Middle frontal gyrus (tissue), 1 donor: ENCODE data around the gene FTCD.
"Not testable (repeated sequence)": the region's sequence is repeated elsewhere in the genome, so short reads cannot be mapped to it uniquely, and the experiment has no call there.

Experiments used
- DNase-seq: peaks from one replicate; pipeline ENCODE4 v3.0.0-alpha.2; 2015; ENCODE audit warnings: low spot score; ENCODE audit errors: extremely low spot score

FTCD gene

DNA sequence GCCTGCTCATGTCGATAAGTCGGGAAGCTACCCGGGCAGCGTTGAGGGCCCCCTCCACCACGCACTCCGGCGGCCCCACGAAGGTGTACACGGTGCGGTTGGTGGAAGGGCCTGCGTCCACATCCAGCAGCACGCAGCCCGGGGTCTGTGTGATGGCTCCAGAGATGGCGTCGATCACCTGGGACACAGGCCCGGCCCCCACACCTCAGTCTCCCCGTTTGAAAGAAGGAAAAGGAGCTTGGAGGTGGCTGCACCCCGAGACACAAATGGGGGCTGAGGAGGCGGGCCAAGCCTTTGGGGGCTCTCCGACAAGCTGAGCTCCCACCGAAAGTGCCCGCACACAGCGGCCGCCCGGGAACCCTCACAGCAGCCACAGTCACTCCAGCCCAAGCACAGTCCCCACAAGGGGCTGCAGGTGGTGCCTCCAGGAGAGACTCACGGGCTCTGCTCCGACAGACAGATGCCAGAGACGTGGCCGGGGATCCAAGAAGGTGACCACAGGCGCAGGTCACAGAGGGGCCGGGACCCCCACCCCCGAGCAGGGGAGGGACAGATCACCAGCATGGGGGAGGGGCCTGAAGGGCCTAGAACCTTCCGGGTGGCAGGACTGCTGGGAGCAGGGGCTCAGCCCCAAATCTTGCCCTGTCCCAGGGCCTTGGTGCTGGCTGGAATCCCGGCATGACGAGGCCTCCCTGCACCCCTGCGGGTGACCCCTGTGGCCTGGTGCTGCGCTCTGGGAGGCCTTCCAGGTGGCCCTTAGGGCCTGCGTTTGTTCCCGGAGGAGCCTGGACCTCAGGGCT lies 1.0 kb downstream of the FTCD start:
- no peak for DNase-seq

DNA sequence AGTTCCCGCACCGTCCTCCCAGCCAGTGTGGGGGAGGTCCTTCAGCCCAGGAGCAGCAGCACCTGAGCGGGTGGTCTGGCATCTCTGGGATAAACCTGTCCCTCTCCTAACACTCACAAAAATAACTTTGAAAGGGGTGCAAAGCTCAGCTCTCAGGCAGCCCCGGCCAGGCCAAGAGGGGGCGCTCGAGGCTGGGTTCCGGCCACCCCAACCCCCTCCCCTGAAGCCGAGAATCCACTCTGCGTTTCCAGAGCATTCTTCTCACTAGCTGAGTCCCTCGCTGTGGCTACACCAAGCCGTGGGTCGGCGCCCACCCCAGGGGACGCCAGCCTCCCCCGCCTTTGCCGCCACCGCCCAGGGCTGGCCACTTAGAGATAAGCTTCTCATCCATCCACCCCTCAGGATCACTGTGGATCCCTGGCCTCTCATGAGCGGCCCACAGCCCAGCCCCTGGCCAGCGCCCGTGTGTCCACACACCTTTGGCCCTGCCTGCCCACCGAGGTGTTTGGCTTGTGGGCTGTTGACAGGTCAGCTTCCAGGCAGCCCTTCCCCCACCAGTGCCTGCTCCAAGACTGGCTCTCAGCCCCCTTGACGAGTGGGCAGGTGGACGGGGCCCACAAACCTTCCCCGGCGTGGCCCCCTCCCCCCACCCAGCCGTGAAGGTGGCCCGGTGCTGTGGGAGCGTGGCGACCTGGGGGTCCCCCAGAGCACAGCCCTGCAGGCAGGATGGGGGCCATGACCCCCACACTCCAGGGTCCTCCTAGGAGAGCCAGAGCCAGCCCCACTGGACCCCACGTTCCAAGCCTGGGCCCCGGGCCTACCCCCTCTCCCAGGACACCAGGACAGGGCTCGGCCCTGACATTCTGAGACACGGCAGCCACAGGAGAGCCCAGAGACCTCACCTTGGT lies 1.9 kb downstream of the FTCD start:
- DNase-seq = no peak

DNA sequence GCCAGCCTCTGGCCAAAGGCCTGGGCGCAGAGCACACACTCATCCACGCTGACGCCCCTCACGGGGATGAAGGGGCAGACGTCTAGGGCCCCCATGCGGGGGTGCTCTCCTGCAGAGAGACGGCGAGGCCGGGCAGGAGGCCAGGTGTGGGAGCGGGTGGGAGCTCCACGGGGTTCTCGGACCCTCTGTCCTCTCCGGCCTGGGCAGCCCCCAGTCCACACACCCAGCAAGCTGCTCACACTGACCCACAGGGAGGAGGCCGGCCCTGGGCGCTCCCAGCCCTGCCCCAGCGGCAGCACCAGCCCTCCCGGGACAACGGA lies 2.5 kb downstream of the FTCD start:
- DNase-seq = no peak

DNA sequence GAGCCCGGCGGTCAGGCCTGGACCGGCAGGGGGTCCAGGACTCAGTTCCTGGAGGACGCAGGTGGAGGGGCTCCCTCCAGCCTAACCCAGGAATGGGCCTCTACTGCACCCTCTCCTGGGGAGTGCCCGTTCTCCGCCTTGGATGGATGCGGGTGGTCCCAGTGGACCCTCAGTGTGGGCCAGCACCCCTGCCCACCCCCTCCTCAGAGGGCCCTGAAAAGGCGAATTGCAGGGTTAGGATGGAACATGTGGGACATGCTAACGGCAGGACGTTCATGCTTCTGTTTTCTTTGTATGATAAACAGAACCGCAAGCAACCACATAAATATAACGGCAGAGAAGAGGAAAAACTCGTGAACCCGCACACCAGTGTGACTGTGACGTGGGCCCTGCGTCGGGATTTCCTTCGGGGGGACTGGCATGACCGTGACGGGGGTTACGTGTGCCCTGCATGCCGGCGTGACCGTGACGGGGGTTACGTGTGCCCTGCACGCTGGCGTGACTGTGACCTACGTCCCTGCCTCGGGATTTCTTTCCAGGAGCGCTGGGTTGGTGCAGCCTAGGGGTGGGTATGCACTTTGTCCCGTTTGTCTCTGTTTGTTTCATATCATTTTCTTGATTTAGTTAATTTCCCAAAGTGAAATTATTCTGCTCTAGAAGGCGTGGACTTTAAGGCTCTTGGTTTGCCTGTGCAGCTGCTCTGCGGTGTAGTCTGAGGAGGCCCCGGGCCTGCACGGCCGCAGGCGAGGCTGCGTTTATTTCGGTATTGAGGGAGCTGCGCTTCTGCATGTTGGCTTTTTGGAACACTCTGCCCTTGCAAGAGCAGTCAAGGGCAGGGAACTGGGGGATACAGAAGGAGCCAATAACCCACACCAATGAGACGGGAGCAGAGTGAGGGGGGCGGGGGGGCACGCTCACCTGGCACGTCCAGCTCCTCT lies 3.1 kb downstream of the FTCD start:
- DNase-seq = no peak

DNA sequence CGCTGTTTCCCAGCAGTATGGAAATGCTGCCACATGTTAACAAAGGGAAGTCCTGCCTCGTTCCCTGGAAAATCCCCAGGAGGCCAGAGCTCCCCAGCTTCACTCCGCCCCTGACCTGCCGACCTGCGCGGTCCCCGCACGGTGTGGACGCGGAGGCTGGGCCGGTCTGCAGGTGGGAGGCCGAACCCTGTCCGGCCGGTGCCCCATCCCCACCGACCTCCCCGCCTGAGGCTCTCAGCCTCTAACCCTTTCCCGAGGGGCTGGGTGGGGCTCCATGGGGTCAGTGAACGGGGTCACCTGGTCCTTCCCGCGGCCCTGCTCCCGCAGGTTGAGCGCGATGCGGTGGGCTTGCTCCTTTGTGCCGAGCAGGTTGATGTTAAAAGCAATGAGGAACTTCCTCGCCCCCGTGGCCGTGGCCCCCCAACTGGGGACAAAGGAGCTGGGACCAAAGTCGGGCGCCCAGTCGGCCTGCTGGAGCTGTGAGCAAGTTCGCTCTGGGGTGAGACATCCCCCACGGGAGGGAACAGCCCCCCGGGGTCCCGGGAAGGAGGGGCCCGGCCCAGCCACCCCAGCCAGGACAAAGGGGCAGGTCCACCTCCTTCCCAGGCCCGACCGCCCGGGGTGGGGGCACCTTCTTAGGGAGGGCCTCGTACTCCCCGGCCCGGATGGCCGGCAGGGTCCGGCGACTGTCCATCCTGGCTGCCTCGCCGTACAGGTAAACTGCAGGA lies 4.0 kb downstream of the FTCD start:
- DNase-seq = no peak

DNA sequence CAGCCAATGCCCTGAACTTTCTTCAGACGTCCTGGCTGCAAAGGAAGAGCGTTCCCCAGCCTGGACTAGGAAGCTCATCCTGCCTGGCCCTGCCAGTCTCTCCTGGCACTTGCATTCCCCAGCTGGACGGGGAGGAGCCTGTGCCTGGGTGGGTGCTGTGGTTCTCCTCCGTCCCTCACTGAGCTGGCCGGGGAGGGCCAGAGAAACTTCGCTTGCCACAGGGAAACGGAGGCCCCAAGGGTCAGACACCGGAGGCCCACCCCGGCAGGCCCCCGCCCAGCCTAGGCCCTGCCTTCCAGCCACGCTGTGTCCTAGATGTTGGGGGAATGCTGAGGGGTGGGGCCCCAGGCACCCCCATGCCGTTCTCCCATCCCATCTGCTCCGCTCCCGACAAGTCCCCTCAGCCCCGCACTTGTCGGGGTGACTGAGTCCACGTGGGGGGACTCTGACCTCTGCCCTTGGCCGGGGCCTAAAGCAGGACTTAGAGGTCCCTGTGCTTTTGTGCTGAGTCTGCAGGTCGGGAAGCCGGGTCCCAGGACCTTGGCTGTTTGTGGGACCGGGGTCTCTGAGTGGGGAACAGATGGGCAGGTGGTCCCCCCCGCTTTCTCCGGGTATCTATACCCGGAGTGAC lies 4.8 kb downstream of the FTCD start:
- DNase-seq = no peak

DNA sequence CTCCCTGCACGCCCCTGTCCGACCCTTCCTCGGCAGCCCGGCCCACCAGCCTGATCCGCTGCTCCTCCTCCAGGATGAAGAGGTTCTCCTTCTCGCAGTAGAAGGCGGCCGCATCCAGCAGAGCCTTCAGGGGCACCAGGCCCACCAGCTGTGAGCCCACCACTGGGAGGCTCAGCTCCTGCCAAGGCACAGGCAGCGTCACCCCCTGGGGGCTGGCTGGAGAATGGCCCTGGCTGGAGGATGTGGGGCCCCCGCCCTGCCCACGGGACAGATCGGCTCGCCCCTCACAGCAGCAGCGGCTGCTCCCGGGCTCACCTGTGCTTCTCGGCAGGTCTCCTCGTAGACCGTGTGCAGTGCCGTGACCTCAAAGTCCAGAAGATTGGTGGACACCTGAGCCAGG lies 5.3 kb downstream of the FTCD start:
- no peak for DNase-seq

DNA sequence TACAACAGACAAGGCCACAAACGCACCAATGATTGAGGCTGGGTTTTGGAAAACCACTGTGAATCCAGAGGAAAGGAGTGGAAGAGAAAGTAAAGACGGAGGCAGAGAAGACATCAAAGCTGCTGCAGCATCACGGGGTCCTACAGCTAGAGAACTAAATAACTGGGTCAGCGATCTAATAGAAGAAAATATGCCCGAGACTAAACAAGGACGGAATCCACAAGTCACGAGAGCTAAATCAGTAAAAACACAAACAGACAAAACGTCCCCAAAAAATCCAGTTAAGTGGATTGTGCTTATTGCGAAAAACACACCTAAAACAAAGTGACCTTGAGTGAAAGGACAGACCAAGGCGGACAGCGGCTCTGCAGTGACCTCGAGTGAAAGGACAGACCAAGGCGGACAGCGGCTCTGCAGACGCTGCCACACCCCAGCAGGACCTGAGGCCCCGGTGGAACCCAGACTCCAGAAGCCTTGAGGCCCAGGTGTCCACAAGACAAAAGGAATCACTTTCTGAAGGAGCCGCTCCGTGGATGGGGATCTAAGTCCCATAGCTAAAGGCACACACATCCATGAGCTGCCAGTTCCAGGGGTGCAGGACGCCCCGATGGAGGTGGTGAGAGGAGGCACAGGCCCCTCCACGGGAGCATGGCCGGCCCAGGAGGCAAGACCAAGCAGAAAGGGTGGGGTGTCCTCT lies 6.0 kb downstream of the FTCD start:
- DNase-seq = no peak

DNA sequence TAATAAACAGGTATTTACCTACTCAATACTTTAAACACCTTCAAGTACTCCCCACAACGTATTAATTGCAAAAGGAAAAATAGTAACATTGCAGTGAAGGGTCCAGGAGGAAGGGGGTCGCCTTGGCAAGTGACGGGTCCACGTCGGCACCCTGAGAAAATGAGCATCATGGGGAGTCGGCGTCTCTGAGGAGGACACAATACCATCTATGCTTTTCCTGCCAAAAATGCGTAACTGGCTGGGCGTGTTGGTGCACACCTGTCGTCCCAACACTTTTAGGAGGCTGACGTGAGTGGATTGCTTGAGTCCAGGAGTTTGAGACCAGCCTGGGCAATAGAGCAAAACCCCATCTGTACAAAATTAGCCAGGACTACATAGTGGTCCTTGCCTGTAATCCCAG lies 7.3 kb downstream of the FTCD start:
- DNase-seq = no peak

DNA sequence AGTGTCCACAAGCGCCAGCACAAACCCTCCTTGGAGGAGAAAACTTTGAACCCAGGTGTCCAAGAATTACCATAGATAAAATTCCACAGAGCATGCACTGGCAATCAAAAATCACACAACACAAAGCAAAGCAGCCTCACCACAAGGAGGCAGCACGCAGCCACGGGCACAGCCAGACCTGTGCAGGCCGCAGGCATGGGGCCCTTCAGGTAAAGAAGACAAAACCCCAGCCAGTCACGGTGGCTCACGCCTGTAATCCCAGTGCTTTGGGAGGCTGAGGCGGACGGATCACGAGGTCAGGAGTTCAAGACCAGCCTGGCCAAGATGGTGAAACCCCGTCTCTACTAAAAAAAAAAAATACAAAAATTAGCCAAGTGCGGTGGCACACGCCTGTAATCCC lies 8.0 kb downstream of the FTCD start:
- not testable (repeated sequence) for DNase-seq

DNA sequence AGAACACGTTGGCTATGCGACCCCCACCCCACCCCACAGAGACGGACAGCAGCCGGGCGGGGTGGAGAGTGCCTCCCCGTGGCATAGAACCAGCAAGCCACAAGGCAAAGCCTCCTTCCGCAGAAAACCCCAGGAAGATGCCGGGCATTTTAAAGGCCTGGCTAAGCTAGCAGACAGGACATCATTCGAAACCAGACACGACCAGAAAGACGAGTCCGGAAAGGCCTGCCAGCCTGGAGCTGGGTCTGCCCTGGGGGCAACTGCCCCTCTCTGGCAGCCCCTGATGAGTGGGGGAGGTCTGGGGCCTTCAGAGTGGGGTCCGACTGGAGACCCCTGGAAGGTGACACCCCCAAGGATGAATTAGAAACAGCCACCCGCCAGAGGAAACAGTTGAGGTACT lies 8.5 kb downstream of the FTCD start:
- DNase-seq = no peak

DNA sequence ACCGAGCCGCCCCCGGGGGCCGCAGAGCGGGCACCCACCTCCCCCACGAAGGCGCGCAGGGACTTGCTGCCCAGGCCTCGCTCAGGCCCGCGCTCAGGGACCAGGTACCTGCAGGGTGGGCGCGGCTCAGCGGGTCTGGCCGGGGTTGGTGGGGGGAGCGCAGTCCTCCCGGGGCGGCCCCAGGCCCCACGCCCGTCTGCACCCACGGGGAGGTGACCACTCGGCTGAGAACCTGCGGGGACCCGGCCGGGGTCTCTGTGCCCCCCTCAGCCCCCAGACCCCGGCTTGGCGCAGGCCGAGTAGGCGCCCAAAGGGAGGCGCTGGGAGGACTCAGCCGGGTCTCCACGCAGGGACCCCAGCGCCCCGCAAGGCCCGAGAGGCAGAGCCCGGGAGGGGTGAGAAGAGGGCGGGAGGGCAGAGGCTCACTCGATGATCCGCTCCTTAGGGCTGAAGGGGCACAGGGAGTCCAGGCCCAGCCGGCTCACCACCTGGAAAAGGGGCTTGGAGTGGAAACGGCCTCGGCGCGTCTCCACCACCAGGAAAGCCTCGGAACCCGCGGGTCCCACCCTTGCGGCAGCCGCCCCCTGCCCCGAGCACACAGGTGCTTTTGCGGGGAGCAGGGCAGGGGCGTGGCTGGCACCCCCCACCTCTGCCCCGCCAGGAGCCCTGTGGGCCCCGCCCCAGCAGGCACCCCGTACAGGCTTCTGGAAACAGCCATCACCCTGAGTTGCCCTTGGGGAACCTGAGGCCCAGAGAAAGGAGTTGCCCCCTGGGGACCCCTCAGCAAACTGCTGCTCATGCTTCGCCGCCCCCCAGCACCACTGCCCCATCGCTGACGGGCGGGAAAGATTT lies 9.3 kb downstream of the FTCD start:
- no peak for DNase-seq

DNA sequence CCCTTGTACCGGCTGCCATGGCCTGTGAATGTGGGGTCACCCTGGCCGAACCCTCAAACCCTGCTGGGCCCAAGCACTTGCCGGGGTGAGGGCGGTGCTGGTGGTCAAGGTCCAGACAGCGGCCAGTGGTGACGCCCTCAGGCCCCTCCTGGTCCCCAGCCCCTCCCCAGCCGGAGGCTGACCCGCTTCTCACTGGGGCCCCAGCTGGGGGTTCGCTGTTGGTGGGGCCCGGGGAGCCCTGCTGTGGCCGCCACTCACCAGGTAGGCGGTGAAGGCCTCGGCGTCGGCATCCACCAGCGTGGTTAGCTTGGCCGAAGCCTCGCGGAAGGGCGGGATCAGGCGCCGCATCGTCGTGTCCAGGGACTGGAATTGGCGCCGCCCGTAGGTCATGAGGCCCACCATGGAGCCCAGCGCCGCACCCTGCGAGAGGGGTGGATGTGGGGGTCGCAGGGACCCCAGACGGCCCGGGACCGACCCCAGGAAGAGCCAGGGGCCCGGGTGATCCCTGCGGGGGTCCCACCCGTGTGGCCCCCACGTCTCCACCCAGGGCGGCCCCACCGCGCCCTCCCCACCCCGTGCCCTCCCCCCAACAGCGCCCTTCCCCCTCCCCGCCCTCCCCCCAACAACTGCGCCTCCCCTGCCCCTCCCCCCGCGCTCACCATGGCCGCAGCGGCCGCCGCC lies 10.1 kb downstream of the FTCD start:
- no peak for DNase-seq

DNA sequence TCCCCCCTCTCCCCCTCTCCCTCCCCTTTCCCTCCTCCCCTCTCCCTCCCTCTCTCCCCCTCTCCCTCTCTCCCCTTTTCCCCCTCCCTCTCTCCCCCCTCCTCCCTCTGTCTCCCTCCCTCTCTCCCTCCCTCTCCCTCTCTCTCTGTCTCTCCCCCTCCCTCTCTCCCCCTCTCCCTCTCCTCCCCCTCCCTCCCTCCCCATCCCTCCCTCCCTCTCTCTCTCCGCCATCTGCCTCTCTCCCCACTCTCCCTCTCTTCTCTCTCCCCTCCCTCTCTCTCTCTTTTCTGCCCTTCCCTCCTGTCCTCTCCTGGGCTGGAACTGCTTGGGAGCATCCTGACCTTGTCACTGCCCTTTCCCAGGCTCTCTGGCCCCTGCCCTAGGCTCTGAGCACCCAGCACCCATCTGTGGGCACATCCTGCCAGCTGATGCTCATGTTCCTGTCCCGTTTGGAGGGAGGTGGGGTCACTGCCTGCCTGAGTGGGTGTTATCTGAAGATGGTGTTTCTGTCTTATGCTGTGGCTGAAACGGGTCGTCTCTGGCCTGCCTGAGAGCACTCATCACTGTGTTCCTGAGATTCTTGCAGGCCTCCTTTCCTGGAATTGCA lies 10.8 kb downstream of the FTCD start:
- no peak for DNase-seq

DNA sequence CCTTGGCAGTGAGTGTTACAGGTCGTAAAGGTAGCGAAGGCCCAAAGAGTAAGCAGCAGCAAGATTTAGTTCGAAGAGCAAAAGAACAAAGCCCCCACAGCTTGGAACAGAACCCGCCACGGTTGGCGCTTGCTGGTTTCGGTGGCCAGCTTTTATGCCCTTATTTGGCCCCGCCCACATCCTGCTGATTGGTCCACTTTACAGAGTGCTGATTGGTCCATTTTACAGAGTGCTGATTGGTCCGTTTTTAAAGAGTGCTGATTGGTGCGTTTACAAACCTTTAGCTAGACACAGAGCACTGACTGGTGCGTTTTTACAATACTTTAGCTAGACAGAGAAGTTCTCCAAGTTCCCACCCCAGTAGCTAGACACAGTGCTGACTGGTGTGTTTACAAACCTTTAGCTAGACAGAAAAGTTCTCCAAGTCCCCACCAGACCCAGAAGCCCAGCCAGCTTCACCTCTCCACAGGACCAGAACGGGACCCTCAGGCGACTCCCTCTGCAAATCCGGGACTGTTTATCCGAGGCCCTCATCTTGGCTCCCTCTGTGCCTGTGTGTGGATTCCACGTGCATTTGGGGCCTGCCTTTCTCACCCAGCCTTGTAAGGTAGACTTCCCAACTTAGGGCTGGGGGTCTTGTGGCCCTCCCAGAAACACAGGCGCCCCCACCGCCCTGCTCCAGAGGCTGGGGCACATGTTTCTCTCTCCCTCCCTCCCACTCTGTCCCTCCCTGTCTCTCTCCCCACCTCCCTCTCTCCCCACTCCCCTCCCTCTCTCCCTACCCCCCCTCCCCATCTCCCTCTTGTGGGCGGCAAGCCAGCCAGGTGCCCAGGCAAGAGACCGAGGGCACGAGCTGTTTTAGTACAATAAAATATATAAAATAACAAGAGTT lies 12.6 kb downstream of the FTCD start:
- DNase-seq = no peak

DNA sequence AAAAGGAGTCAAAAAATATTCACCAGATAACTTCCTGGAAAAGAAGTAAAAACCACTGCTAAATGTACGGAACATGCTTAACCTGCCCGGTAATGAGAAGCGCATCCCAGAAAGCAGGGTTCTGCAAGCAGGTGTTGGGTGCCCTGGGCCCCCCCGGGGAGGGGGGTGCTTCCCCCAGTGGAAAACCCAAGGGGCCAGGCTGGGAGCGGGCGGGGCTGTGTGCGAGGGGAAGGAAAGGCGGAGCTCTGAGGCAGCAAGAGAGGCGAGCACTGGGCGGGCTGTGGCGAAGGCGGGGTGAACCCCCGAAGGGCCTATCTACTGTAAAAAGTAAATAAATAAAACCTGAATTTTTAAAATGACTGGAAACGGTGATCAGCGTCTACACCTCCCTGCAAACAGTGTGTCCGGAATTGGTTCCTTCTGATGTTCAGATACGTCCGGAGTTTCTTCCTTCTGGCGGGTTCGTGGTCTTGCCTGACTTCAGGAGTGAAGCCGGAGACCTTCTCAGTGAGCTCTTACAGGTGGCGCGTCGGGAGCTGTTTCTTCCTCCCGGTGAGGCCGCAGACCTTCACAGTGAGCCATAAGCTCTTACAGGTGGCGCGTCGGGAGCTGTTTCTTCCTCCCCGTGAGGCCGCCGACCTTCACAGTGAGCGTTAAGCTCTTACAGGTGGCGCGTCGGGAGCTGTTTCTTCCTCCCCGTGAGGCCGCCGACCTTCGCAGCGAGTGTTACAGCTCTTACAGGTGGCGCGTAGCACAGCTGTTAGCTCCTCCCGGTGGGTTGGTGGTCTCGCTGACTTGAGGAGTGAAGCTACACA lies 13.4 kb downstream of the FTCD start:
- DNase-seq = no peak
